Measurements from ENCODE around the gene ASXL1.
"Not testable (repeated sequence)": the region's sequence is repeated elsewhere in the genome, so short reads cannot be mapped to it uniquely, and the experiment has no call there.

The ASXL1 gene

DNA sequence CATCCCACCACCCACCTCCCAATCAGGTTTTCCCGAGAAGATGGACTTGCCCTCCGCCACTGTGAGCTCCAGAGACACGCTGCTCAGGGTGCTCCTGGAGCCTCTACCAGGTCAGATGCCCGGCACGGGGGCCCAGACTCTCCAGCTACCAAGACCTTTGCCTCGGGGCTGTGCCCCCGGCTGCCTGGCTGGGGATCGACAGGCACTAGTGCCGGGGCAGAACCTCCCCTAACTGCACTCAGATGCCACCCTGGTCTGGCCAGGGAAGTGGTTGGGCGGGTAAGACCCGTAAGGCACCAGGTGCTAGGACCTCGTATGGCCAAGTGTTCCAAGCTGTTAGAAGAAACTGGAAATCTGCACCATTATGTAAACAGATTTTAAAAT is 100.7 kb downstream of the ASXL1 start:
- Histone ChIP-seq H3K4me1 (ENCODE audit: control insufficient read depth, insufficient read depth, low read length) (peaks cover 2% of the 10 kb centered on the region), H3K9me3 (ENCODE audit: control insufficient read depth, low read length) (no peaks in the 10 kb centered on the region), H3K4me3 (ENCODE audit: low read length) (no peak overlapping the region), H3K27me3 (replicated peaks; ENCODE audit: control insufficient read depth, insufficient read depth, low read length) (no peaks in the 10 kb centered on the region), H3K36me3 (ENCODE audit: control insufficient read depth, insufficient read depth, low read length, severe bottlenecking) (no peaks in the 10 kb centered on the region), H3K9ac (ENCODE audit: low read length) (no peak overlapping the region)
- DNase-seq (ENCODE audit: low read depth), result no peak

DNA sequence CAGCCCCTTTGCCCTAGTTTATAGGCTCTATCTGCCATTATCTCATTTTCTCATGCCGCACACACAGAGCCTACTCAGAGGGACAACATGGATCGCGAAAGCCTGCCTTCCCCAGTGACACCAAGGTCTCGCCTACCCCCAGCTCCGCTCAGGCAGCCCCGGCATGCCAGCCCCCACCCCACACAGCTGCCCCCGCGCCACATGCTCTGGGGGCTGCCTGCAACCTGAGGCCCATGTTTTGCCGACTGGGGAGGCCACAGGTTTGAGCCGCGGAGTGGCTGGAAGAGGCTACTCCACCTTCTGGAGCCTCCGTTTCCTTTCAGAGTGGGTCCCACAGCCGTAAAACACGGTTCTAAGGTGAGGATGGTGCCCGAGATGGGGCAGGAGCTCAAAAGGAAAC is 102.1 kb downstream of the ASXL1 start:
- Histone ChIP-seq H3K9ac (ENCODE audit: low read length) (no peak overlapping the region), H3K27me3 (replicated peaks; ENCODE audit: control insufficient read depth, insufficient read depth, low read length) (no peaks in the 10 kb centered on the region), H3K9me3 (ENCODE audit: control insufficient read depth, low read length) (no peaks in the 10 kb centered on the region), H3K4me3 (ENCODE audit: low read length) (no peak overlapping the region), H3K4me1 (ENCODE audit: control insufficient read depth, insufficient read depth, low read length) (peaks cover 3% of the 10 kb centered on the region), H3K36me3 (ENCODE audit: control insufficient read depth, insufficient read depth, low read length, severe bottlenecking) (no peaks in the 10 kb centered on the region)
- DNase-seq (ENCODE audit: low read depth), result no peak

DNA sequence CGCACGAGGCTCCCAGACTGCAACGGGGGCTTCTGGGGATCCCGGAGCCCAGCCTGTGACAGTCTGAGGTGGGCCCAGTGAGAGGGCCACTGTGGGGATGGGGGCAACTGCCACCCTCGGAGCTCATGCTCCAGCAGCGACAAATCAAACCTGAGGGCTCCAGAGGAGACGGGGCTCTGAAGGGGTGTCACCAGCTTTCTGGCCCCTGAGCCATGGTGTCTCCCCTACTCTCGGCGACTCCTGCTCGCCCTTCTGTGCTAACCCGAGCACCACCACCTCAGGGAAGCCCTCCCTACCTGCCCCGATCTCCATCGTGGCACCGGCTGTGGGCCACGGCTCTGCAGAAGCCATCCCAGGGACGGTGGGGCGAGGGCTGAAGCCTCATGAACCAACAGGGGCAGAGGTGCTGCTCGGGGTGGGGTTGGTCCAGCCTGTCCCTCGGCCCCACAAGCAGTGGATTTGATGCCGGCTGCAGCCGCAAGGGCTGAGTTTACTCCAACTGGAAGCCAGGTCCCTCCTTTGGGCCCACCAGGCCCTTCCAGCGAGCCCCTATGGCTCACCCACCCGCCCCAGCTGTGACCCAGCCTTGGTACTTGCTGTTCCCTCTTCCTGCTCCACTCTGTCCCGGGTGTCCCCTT is 102.7 kb downstream of the ASXL1 start:
- Histone ChIP-seq H3K9me3 (ENCODE audit: control insufficient read depth, low read length) (no peaks in the 10 kb centered on the region), H3K4me3 (ENCODE audit: low read length) (no peak overlapping the region), H3K36me3 (ENCODE audit: control insufficient read depth, insufficient read depth, low read length, severe bottlenecking) (no peaks in the 10 kb centered on the region), H3K4me1 (ENCODE audit: control insufficient read depth, insufficient read depth, low read length) (peaks cover 9% of the 10 kb centered on the region), H3K9ac (ENCODE audit: low read length) (no peak overlapping the region), H3K27me3 (replicated peaks; ENCODE audit: control insufficient read depth, insufficient read depth, low read length) (no peaks in the 10 kb centered on the region)
- DNase-seq (ENCODE audit: low read depth), result no peak

DNA sequence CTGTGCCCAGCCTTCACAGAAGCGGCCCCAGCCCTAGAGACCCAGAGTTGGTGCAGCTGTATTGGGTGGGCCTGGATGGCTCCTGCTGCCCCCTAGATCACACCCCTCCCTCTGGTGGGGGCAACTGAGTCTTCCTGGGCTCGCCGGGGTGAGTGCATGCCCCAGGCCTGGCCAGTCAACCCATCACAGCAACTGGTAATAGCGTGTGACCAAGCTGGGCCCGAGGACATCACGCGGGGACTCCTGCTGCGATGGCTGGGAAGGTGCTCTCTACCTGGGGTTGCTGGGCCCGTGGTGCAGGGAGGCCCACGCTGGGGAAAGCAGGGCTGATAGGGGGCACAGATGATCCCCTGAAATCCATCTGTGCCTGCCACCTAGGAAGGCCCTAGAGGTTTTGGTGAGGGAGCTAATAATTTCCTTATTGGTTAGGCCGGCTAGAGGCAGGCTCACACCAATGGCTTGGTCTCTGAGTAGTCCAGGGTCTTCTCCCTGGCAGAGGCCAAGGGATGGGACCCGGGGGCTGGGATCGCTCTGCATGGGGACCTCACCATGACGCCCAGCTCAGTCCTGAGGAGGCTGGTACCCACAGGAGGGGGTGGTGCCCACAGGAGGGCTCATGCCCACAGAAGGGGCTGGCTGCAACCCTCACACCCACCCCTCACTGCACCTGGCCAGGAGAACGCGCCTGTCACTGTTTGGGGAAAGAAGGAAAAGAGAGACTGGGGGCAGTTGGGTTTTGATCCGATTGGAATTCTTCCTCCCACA is 103.9 kb downstream of the ASXL1 start:
- no peak for DNase-seq (ENCODE audit: low read depth)
- Histone ChIP-seq H3K27me3 (replicated peaks; ENCODE audit: control insufficient read depth, insufficient read depth, low read length) (no peaks in the 10 kb centered on the region), H3K36me3 (ENCODE audit: control insufficient read depth, insufficient read depth, low read length, severe bottlenecking) (no peaks in the 10 kb centered on the region), H3K4me3 (ENCODE audit: low read length) (no peak overlapping the region), H3K9me3 (ENCODE audit: control insufficient read depth, low read length) (no peaks in the 10 kb centered on the region), H3K9ac (ENCODE audit: low read length) (no peak overlapping the region), H3K4me1 (ENCODE audit: control insufficient read depth, insufficient read depth, low read length) (peaks cover 10% of the 10 kb centered on the region)

DNA sequence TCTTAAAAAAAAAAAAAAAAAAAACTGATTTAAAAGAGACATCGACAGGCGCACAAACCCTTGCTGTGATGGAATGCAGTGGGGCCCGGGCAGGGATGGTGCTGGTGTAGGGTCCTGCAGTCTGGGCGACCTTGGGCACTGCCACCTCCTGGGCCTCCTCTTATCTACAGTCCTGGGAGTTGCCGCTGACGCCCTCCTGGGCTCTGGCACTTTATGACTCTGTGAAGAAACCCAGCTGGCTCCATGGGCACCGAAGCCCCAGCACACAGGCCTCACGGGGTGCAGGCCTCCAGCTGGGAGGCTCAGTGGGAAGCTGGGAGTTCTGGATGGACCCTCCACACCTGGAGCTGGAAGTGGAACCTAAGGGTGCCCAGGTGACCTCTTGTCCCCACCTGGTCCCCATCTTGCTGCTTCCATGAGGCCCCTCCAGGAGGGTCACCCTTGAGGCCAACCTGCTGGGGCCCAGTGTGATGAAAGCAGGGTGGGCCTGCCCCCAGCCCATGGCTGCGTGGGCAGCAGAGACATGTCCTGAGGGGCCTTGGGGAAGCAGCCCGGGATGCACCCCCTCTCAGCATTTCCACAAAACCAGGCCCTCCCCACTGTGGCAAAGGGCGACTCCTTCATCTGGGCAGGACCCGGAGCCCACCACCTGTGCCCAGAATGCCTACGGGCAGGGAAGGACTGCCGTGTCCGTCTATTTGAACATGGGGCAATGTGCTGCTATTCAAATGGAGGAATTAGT is 104.9 kb downstream of the ASXL1 start:
- H3K4me1 ChIP-seq (ENCODE audit: control insufficient read depth, insufficient read depth, low read length), result peaks cover 7% of the 10 kb centered on the region
- H3K9ac ChIP-seq (ENCODE audit: low read length), result no peak overlapping the region
- DNase-seq (ENCODE audit: low read depth), result no peak
- H3K36me3 ChIP-seq (ENCODE audit: control insufficient read depth, insufficient read depth, low read length, severe bottlenecking), result no peaks in the 10 kb centered on the region
- no peaks in the 10 kb centered on the region for H3K27me3 ChIP-seq (replicated peaks; ENCODE audit: control insufficient read depth, insufficient read depth, low read length)
- no peak overlapping the region for H3K4me3 ChIP-seq (ENCODE audit: low read length)
- no peaks in the 10 kb centered on the region for H3K9me3 ChIP-seq (ENCODE audit: control insufficient read depth, low read length)

DNA sequence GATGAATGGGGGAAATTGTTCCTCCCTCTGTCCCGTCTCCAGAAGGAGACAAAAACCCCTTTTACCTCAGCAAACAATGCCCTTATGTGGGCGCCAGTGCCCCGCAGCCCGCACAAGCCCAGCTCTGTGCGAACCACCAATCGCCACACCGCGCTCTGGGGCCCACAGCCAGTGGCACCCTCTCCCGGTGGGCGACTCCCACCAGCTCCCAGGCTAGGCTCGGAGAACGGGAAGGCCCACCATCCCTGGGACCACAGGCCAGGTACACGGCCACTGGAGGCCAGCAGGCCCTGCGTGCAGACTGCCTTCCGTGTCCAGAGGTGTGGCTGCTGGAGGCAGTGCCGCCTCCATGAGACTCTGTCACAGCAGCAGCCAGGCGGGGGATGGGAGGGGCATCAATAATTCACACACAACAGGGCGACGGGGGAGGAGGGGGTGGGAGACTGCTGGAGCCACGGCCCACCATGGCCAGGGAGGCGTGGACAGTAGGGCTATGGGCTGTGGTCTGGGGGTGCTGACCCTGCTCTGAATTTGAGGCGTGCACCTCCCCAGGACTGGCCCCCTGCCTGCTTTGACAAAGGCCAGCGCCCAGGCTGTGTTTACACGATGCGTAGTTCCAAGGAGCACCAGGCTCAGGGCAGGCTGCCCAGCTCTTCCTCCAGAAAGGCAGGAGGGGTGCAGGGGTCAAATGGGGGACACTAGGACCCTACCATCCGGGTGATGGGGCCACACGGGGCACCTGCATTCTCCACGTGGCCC is 105.7 kb downstream of the ASXL1 start:
- Histone ChIP-seq H3K9me3 (ENCODE audit: control insufficient read depth, low read length) (no peaks in the 10 kb centered on the region), H3K4me3 (ENCODE audit: low read length) (no peak overlapping the region), H3K4me1 (ENCODE audit: control insufficient read depth, insufficient read depth, low read length) (peaks cover 7% of the 10 kb centered on the region), H3K9ac (ENCODE audit: low read length) (no peak overlapping the region), H3K36me3 (ENCODE audit: control insufficient read depth, insufficient read depth, low read length, severe bottlenecking) (no peaks in the 10 kb centered on the region), H3K27me3 (replicated peaks; ENCODE audit: control insufficient read depth, insufficient read depth, low read length) (no peaks in the 10 kb centered on the region)
- DNase-seq (ENCODE audit: low read depth), result no peak

DNA sequence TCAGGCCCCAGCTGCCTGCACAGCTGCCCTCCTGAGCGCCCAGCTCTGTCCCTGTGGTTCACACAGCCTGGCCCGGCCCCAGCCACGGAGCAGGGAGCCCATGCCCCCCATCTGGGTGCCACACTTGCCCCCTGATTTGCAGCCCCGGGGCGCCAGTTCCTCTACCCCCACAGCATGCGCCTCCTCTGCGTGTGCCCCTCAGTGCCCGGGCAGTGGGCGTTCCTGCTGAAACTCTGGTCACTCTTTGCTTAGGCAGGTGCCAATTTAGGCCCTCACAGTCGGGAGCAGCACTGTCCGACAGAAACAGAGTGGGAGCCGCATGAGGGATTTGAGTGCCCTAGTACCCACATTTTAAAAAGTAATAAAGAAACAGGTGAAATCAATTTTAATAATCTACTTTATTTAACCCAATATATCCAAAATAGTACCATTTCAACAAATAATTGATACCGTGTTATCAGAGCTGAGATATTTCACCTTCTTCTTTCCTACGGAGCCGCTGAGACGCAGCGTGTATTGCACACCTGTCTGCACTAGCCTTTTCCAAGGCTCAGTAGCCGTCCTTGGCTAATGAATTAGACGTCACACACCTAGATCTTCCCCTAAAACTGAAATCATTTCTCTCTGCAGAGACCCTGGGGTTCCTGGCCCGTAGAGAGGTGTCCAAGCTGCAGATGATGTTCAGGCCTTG is 106.4 kb downstream of the ASXL1 start:
- no peaks in the 10 kb centered on the region for H3K27me3 ChIP-seq (replicated peaks; ENCODE audit: control insufficient read depth, insufficient read depth, low read length)
- no peak overlapping the region for H3K4me3 ChIP-seq (ENCODE audit: low read length)
- H3K36me3 ChIP-seq (ENCODE audit: control insufficient read depth, insufficient read depth, low read length, severe bottlenecking), result no peaks in the 10 kb centered on the region
- DNase-seq (ENCODE audit: low read depth), result no peak
- no peaks in the 10 kb centered on the region for H3K9me3 ChIP-seq (ENCODE audit: control insufficient read depth, low read length)
- H3K4me1 ChIP-seq (ENCODE audit: control insufficient read depth, insufficient read depth, low read length), result peaks cover 7% of the 10 kb centered on the region
- H3K9ac ChIP-seq (ENCODE audit: low read length), result no peak overlapping the region

DNA sequence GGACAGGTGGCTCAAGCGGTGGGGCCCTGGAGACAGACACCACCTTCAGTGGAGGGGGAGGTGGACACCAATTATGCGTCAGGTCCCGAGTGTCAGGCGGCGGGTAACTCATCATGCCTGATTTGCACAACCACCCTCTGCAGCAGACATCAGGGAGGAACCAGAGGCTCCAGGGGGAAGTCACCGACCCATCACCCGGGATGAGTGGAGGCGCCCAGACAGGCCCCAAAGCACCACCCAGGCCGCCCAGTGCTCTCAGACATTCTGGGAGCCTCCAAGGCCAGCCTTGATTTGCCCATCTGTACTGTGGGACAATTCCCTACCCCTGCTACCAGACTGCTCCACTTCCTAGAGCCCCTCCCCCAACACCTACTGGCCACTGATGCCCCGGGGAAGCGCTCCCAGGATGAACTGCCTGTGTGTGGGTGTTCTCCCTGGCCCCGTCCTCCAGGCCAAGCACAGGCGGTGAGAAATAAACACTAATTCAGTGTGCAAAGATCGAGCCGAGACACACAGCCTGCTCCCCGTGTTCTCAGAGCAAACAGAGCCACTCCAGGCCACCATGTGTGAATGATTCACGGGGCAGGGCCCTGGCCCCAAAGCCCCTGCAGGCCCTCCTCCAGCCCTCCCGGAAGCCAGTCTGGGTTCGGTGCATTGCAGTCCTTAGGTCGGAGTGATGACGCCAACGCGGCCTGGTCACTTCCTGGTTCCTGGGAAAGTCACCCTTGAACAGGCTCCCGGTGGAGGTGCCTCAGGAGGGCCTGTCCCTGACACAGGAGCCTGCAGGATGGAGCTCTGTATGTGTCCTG is 107.2 kb downstream of the ASXL1 start:
- Histone ChIP-seq H3K9ac (ENCODE audit: low read length) (peak overlapping the region; percentile 39), H3K9me3 (ENCODE audit: control insufficient read depth, low read length) (no peaks in the 10 kb centered on the region), H3K27me3 (replicated peaks; ENCODE audit: control insufficient read depth, insufficient read depth, low read length) (no peaks in the 10 kb centered on the region), H3K4me3 (ENCODE audit: low read length) (peak overlapping the region; percentile 11), H3K36me3 (ENCODE audit: control insufficient read depth, insufficient read depth, low read length, severe bottlenecking) (no peaks in the 10 kb centered on the region), H3K4me1 (ENCODE audit: control insufficient read depth, insufficient read depth, low read length) (peaks cover 7% of the 10 kb centered on the region)
- DNase-seq (ENCODE audit: low read depth), result no peak

DNA sequence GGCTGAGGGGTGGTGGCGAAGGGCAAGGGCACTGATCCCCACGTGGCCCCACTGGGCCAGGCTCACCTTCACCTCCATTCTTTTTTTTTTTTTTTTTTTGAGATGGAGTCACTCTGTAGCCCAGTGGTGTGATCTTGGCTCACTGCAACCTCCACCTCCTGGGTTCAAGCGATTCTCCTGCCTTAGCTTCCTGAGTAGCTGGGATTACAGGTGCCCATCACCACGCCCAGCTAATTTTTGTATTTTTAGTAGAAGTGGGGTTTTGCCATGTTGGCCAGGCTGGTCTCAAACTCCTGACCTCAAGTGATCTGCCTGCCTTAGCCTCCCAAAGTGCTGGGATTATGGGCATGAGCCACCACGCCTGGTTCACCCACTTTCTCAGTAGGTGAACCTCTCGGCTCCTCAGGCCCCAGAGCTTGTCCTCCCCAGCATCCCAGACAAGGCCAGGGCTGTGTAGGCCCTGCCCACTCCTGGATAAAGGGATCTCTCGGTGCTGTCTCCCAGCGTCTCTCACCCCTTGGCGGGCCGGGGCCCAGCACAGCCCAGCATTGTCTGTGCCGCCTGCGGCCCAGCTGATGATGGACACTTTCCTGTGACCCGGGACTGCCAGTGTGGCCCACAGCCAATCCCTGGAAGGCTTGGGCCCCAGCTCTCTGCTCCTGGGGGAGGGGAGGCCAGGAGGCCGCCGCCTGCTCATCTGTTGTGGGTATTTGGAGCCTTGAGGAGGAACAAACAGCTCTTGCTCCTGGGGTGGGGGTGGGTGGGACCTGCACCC is 108.0 kb downstream of the ASXL1 start:
- H3K4me1 ChIP-seq (ENCODE audit: control insufficient read depth, insufficient read depth, low read length); H3K36me3 ChIP-seq (ENCODE audit: control insufficient read depth, insufficient read depth, low read length, severe bottlenecking); H3K27me3 ChIP-seq (replicated peaks; ENCODE audit: control insufficient read depth, insufficient read depth, low read length); H3K4me3 ChIP-seq (ENCODE audit: low read length); DNase-seq (ENCODE audit: low read depth); H3K9me3 ChIP-seq (ENCODE audit: control insufficient read depth, low read length): not testable (repeated sequence)
- H3K9ac ChIP-seq (ENCODE audit: low read length), result peak overlapping the region; percentile 39
